ENCODE measurements around the gene AAMDC.
"Not testable (repeated sequence)": the region's sequence is repeated elsewhere in the genome, so short reads cannot be mapped to it uniquely, and the experiment has no call there.

AAMDC gene

GRCh38 chr11:77821349-77821851, 456 bp downstream of the AAMDC start:
- peak; percentile 24 for DNase-seq (ENCODE audit: low spot score)

- not testable (repeated sequence) for DNase-seq (ENCODE audit: low spot score)
Measured at GRCh38 chr11:77822126-77822525, 1.2 kb downstream of the AAMDC start.

- DNase-seq (ENCODE audit: low spot score) = no peak
Measured at GRCh38 chr11:77823775-77824174, 2.8 kb downstream of the AAMDC start.

GRCh38 chr11:77828926-77829325, 8.0 kb downstream of the AAMDC start:
- no peak for DNase-seq (ENCODE audit: low spot score)

- no peak for DNase-seq (ENCODE audit: low spot score)
Measured at GRCh38 chr11:77833302-77833701, 12.4 kb downstream of the AAMDC start.

- no peak for DNase-seq (ENCODE audit: low spot score)
Measured at GRCh38 chr11:77842441-77843121, 21.6 kb downstream of the AAMDC start.

GRCh38 chr11:77843700-77844099, 22.8 kb downstream of the AAMDC start:
- not testable (repeated sequence) for DNase-seq (ENCODE audit: low spot score)

- no peak for DNase-seq (ENCODE audit: low spot score)
Measured at GRCh38 chr11:77851503-77851902, 30.6 kb downstream of the AAMDC start.

GRCh38 chr11:77854838-77855237, 33.9 kb downstream of the AAMDC start:
- DNase-seq (ENCODE audit: low spot score) = no peak

GRCh38 chr11:77857906-77858457, 37.0 kb downstream of the AAMDC start:
- not testable (repeated sequence) for DNase-seq (ENCODE audit: low spot score)

GRCh38 chr11:77861444-77861843, 40.5 kb downstream of the AAMDC start:
- not testable (repeated sequence) for DNase-seq (ENCODE audit: low spot score)

GRCh38 chr11:77865805-77866204, 44.9 kb downstream of the AAMDC start:
- no peak for DNase-seq (ENCODE audit: low spot score)

GRCh38 chr11:77866336-77866735, 45.4 kb downstream of the AAMDC start:
- no peak for DNase-seq (ENCODE audit: low spot score)

- no peak for DNase-seq (ENCODE audit: low spot score)
Measured at GRCh38 chr11:77868744-77869143, 47.8 kb downstream of the AAMDC start.

- no peak for DNase-seq (ENCODE audit: low spot score)
Measured at GRCh38 chr11:77871855-77872254, 50.9 kb downstream of the AAMDC start.

- no peak for DNase-seq (ENCODE audit: low spot score)
Measured at GRCh38 chr11:77873345-77873744, 52.4 kb downstream of the AAMDC start.

GRCh38 chr11:77874206-77874605, 53.3 kb downstream of the AAMDC start:
- DNase-seq (ENCODE audit: low spot score) = no peak

GRCh38 chr11:77876045-77876444, 55.1 kb downstream of the AAMDC start:
- no peak for DNase-seq (ENCODE audit: low spot score)

- not testable (repeated sequence) for DNase-seq (ENCODE audit: low spot score)
Measured at GRCh38 chr11:77878247-77878646, 57.3 kb downstream of the AAMDC start.

GRCh38 chr11:77879218-77879617, 58.3 kb downstream of the AAMDC start:
- DNase-seq (ENCODE audit: low spot score) = no peak

- DNase-seq (ENCODE audit: low spot score) = no peak
Measured at GRCh38 chr11:77882396-77882795, 61.5 kb downstream of the AAMDC start.

- no peak for DNase-seq (ENCODE audit: low spot score)
Measured at GRCh38 chr11:77883775-77884174, 62.8 kb downstream of the AAMDC start.

- no peak for DNase-seq (ENCODE audit: low spot score)
Measured at GRCh38 chr11:77884186-77884828, 63.4 kb downstream of the AAMDC start.
